Measurements from ENCODE around the gene NDUFS6.

Gene NDUFS6

DNA sequence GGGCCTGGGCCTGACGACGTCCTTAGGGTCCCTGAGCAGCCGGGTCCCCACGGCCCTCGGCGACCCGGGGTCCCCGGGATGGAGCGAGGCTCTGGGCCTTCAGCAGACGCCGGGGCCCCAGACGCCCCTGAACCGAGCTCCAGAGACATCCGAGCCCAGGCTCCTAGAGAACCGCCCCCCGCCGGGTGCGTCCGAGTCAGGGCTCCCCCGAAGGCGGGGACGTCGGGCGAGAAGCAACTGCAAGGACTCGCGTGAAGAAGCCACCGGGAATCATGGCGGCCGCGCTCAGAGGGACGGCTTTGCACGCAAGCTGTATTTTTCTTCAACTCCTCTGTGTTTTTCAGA is 56.0 kb downstream of the NDUFS6 start:
- Histone ChIP-seq H3K4me3 (ENCODE audit: low read length) (no peak overlapping the region), H3K27me3 (ENCODE audit: control insufficient read depth, low read length) (no peaks in the 10 kb centered on the region), H4K20me1 (ENCODE audit: control insufficient read depth, insufficient read depth, low read depth, low read length) (no peaks in the 10 kb centered on the region), H3F3A (ENCODE audit: control insufficient read depth, insufficient read depth) (no peaks in the 10 kb centered on the region), H3K4me1 (ENCODE audit: control insufficient read depth, low read length) (no peaks in the 10 kb centered on the region), H3K36me3 (ENCODE audit: control insufficient read depth, low read length) (no peaks in the 10 kb centered on the region), H3K27ac (ENCODE audit: low read depth, low read length) (no peak overlapping the region), H3K4me2 (ENCODE audit: low read length) (no peak overlapping the region), H3K9me3 (ENCODE audit: control insufficient read depth, insufficient read depth, low read length) (no peaks in the 10 kb centered on the region), H3K9me2 (replicated peaks; ENCODE audit: control insufficient read depth, low read length) (no peaks in the 10 kb centered on the region), H3K79me2 (ENCODE audit: control insufficient read depth, low read length) (no peaks in the 10 kb centered on the region)
- TF ChIP-seq, protein P1, sequence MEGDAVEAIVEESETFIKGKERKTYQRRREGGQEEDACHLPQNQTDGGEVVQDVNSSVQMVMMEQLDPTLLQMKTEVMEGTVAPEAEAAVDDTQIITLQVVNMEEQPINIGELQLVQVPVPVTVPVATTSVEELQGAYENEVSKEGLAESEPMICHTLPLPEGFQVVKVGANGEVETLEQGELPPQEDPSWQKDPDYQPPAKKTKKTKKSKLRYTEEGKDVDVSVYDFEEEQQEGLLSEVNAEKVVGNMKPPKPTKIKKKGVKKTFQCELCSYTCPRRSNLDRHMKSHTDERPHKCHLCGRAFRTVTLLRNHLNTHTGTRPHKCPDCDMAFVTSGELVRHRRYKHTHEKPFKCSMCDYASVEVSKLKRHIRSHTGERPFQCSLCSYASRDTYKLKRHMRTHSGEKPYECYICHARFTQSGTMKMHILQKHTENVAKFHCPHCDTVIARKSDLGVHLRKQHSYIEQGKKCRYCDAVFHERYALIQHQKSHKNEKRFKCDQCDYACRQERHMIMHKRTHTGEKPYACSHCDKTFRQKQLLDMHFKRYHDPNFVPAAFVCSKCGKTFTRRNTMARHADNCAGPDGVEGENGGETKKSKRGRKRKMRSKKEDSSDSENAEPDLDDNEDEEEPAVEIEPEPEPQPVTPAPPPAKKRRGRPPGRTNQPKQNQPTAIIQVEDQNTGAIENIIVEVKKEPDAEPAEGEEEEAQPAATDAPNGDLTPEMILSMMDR (IDR thresholded peaks at IDR 0.05; ENCODE audit: low read depth, low read length, poor library complexity, severe bottlenecking): no peak
- TF ChIP-seq EZH2phosphoT487 (IDR thresholded peaks at IDR 0.05; ENCODE audit: borderline replicate concordance, low read length): no peak

DNA sequence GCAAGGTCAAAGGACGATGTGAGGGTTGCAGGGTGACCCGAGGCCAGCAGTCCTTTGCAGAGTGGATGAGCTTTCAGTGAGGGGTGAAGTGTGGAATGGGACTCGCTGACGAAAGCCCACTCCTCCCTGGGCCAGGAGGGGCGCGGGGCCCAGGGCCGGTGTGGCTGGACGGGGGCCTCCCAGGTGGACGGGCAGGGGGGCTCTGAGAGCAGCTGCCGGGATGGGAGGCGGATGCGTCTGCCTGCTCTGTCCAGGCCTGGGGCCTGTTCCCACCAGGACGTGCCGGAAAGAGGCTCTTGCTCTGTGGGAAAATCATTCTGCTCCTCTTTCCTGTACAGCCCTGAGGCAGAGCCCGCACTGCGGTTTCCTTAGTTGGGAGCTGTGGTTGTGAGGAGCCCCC is 57.2 kb downstream of the NDUFS6 start:
- Histone ChIP-seq H3K27ac (ENCODE audit: low read depth, low read length) (no peak overlapping the region), H3K79me2 (ENCODE audit: control insufficient read depth, low read length) (no peaks in the 10 kb centered on the region), H3K36me3 (ENCODE audit: control insufficient read depth, low read length) (no peaks in the 10 kb centered on the region), H3K4me2 (ENCODE audit: low read length) (no peak overlapping the region), H3K4me1 (ENCODE audit: control insufficient read depth, low read length) (no peaks in the 10 kb centered on the region), H3F3A (ENCODE audit: control insufficient read depth, insufficient read depth) (no peaks in the 10 kb centered on the region), H3K4me3 (ENCODE audit: low read length) (no peak overlapping the region), H3K9me3 (ENCODE audit: control insufficient read depth, insufficient read depth, low read length) (no peaks in the 10 kb centered on the region), H3K27me3 (ENCODE audit: control insufficient read depth, low read length) (no peaks in the 10 kb centered on the region), H3K9me2 (replicated peaks; ENCODE audit: control insufficient read depth, low read length) (no peaks in the 10 kb centered on the region), H4K20me1 (ENCODE audit: control insufficient read depth, insufficient read depth, low read depth, low read length) (no peaks in the 10 kb centered on the region)
- TF ChIP-seq, protein P1 (IDR thresholded peaks at IDR 0.05; ENCODE audit: low read depth, low read length, poor library complexity, severe bottlenecking): no peak
- TF ChIP-seq EZH2phosphoT487 (IDR thresholded peaks at IDR 0.05; ENCODE audit: borderline replicate concordance, low read length): no peak

- H3K27me3 ChIP-seq (ENCODE audit: control insufficient read depth, low read length): no peaks in the 10 kb centered on the region
- no peaks in the 10 kb centered on the region for H3K4me1 ChIP-seq (ENCODE audit: control insufficient read depth, low read length)
These were observed 57.9 kb downstream of the NDUFS6 start for GRCh38 chr5:1859099-1859498.

More at GRCh38 chr5:1859099-1859498, 57.9 kb downstream of the NDUFS6 start:
- no peaks in the 10 kb centered on the region for H4K20me1 ChIP-seq (ENCODE audit: control insufficient read depth, insufficient read depth, low read depth, low read length)
- no peaks in the 10 kb centered on the region for H3K9me3 ChIP-seq (ENCODE audit: control insufficient read depth, insufficient read depth, low read length)
- H3K79me2 ChIP-seq (ENCODE audit: control insufficient read depth, low read length): no peaks in the 10 kb centered on the region
- no peaks in the 10 kb centered on the region for H3K36me3 ChIP-seq (ENCODE audit: control insufficient read depth, low read length)
- H3K27ac ChIP-seq (ENCODE audit: low read depth, low read length): no peak overlapping the region
- H3F3A ChIP-seq (ENCODE audit: control insufficient read depth, insufficient read depth): no peaks in the 10 kb centered on the region
- no peak overlapping the region for H3K4me2 ChIP-seq (ENCODE audit: low read length)
- no peak overlapping the region for H3K4me3 ChIP-seq (ENCODE audit: low read length)
- no peak for TF ChIP-seq EZH2phosphoT487 (IDR thresholded peaks at IDR 0.05; ENCODE audit: borderline replicate concordance, low read length)
- TF ChIP-seq, protein P1 (IDR thresholded peaks at IDR 0.05; ENCODE audit: low read depth, low read length, poor library complexity, severe bottlenecking): no peak
- H3K9me2 ChIP-seq (replicated peaks; ENCODE audit: control insufficient read depth, low read length): no peaks in the 10 kb centered on the region

Measured in DOHH2 (cell line).